Mononuclear cell (primary cell): ENCODE measurements around the gene LGR4. TPM values are rescaled to one million over a fixed set of nuclear protein-coding genes. Genes with fewer than 3 reads are reported as not detected.
"Not testable (repeated sequence)": the region's sequence is repeated elsewhere in the genome, so short reads cannot be mapped to it uniquely, and the experiment has no call there.

Experiments
- H3K27me3 ChIP-seq: 2 replicates; pipeline ENCODE4 v1.6.0; 2011; ENCODE audit warnings: low read length, control low read depth; ENCODE audit not compliant: insufficient read depth
- H3K4me1 ChIP-seq: 2 replicates; pipeline ENCODE4 v1.5.1; 2011; ENCODE audit warnings: mild to moderate bottlenecking, low read length, control low read depth; ENCODE audit not compliant: insufficient read depth
- H3K4me3 ChIP-seq: 2 replicates; pipeline ENCODE4 v1.5.1; 2011; ENCODE audit warnings: mild to moderate bottlenecking, low read length, moderate library complexity
- H3K9me3 ChIP-seq: 2 replicates; pipeline ENCODE4 v1.5.1; 2011; ENCODE audit warnings: low read depth, mild to moderate bottlenecking, control low read depth, low read length
- total RNA-seq: library from RNA; depleted of rRNA; stranded (reverse); fragments of >200 nt; gene quantifications from one replicate; pipeline ENCODE4 v1.2.3, GENCODE V29; 2012

LGR4 gene
- total RNA-seq, 1 donor: 2.3 TPM

- H3K4me3 ChIP-seq, H3K27me3 ChIP-seq, H3K9me3 ChIP-seq, H3K4me1 ChIP-seq: not testable (repeated sequence)
Measured at GRCh38 chr11:27327064-27327463, 145.5 kb downstream of the LGR4 start.

GRCh38 chr11:27322196-27322595, 150.4 kb downstream of the LGR4 start:
- not testable (repeated sequence) for H3K4me3 ChIP-seq, H3K9me3 ChIP-seq, H3K27me3 ChIP-seq, H3K4me1 ChIP-seq

GRCh38 chr11:27321340-27321739, 151.2 kb downstream of the LGR4 start:
- not testable (repeated sequence) for H3K4me1 ChIP-seq, H3K4me3 ChIP-seq, H3K9me3 ChIP-seq, H3K27me3 ChIP-seq

GRCh38 chr11:27319072-27319471, 153.5 kb downstream of the LGR4 start:
- Histone ChIP-seq H3K4me3 (no peak overlapping the region), H3K27me3 (no peaks in the 10 kb centered on the region), H3K9me3 (no peaks in the 10 kb centered on the region), H3K4me1 (no peaks in the 10 kb centered on the region)

GRCh38 chr11:27317751-27318150, 154.8 kb downstream of the LGR4 start:
- H3K4me1 ChIP-seq: no peaks in the 10 kb centered on the region
- no peaks in the 10 kb centered on the region for H3K9me3 ChIP-seq
- H3K27me3 ChIP-seq: no peaks in the 10 kb centered on the region
- no peak overlapping the region for H3K4me3 ChIP-seq

Other genes starting within 250 kb of the LGR4 start
- 1.4 TPM for gene CCDC34, start 109.6 kb downstream of the LGR4 start, total RNA-seq
- 36.6 TPM for gene LIN7C, start 34.0 kb upstream of the LGR4 start, total RNA-seq
- under 0.01 TPM for gene BDNF, start 227.7 kb upstream of the LGR4 start, total RNA-seq